ENCODE data around the gene CRYBG1. TPM values are rescaled to one million over a fixed set of nuclear protein-coding genes. Genes with fewer than 3 reads are reported as not detected.

The CRYBG1 gene
- total and polyA plus RNA-seq, 2 of the 13 experiments (the other 11 are each of a cell fraction or from before 2014, with no cell fraction given) = 10.1 to 21.9 TPM

DNA sequence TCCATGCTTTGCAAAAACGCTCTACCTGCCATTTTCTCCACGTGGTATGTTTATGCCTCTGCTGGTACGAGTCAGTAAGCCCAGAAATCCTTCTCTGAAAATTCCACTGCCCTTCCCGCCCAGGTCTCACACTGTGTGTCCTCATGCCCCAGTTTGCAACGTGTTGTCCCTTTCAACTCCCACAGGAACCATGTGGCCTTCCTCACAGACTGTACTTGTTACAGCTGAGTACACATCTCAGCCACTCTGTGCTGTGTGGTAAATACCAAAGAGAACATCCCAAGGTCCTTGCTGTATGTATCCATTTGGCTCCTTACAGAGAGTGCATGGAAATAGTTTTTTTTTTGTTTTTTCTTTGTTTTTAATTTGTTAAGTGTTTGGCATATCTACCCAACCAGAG, 211.9 kb downstream of the CRYBG1 start (continued):
- TF ChIP-seq, protein P1, sequence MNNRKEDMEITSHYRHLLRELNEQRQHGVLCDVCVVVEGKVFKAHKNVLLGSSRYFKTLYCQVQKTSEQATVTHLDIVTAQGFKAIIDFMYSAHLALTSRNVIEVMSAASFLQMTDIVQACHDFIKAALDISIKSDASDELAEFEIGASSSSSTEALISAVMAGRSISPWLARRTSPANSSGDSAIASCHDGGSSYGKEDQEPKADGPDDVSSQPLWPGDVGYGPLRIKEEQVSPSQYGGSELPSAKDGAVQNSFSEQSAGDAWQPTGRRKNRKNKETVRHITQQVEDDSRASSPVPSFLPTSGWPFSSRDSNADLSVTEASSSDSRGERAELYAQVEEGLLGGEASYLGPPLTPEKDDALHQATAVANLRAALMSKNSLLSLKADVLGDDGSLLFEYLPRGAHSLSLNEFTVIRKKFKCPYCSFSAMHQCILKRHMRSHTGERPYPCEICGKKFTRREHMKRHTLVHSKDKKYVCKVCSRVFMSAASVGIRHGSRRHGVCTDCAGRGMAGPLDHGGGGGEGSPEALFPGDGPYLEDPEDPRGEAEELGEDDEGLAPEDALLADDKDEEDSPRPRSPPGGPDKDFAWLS (CRISPR knock-in tag; IDR thresholded peaks at IDR 0.05; ENCODE audit: borderline replicate concordance) = no peak
- TF ChIP-seq SRY (CRISPR knock-in tag; IDR thresholded peaks at IDR 0.05) (no peak), MATR3 (CRISPR knock-in tag; IDR thresholded peaks at IDR 0.05) (no peak), MAZ (IDR thresholded peaks at IDR 0.05; ENCODE audit: borderline replicate concordance, low read depth, low read length) (no peak), MAZ (CRISPR knock-in tag; IDR thresholded peaks at IDR 0.05; ENCODE audit: low read depth) (no peak), MBNL3 (CRISPR knock-in tag; conservative IDR thresholded peaks at IDR 0.05) (no peak), MBD4 (IDR thresholded peaks at IDR 0.05; ENCODE audit: borderline replicate concordance, low read length) (no peak)

DNA sequence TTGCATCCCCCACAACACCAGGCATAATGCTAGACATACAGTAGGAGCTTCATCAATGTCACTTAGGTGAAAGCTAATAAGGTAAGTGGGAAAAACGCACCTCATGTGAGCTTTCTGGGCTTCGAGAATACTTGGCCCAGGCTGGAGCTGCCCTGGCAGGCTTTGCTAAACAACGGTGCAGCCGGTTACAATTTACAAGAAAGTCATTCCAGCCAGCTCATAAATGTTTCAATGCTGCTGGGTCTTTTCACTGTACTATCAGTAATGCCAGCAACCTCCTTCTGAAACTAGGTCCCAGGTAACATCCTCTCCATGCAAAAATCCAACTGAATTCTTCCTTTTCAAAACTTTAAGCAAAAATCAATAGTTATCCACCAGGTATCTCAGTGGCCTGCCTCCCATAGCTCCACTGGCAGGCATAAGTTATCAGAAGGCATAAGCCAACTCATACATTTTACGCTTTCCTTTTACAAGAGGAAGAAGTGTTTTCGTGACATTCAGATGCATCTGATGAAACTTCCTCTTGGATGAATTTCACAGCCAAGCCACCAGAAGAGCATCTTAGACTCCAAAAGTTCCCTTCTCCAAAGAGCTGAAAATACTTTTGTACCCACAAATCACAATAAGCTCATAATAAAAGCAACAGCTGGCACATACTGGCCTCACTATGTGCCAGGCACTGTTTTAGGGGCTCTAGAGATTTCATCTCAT, 212.5 kb downstream of the CRYBG1 start:
- FAIRE-seq = no peak
- Histone ChIP-seq H3K36me3 (replicated peaks in 1 of 2; ENCODE audit: control insufficient read depth in 1 of 2, insufficient read depth in 2 of 2, low read length in 2 of 2) (peaks cover 2 to 17% of the 10 kb centered on the region in 2 experiments; a peak in 4 of 5 replicates), H3K9ac (ENCODE audit: insufficient read depth, low read depth, low read length) (no peak overlapping the region), H3K4me1 (ENCODE audit: insufficient read depth, low read length) (peaks cover 13% of the 10 kb centered on the region), H4K20me1 (ENCODE audit: insufficient read depth, low read length) (no peaks in the 10 kb centered on the region), H3K27me3 (ENCODE audit: control insufficient read depth in 1 of 2, insufficient read depth in 2 of 2, low read length in 2 of 2) (no peaks in the 10 kb centered on the region), H3K4me2 (ENCODE audit: low read depth, low read length) (no peak overlapping the region), H3K4me3 (replicated peaks in 1 of 3; ENCODE audit: insufficient read depth in 1 of 3, low read depth in 2 of 3, low read length in 3 of 3) (no peak overlapping the region), H3K79me2 (ENCODE audit: insufficient read depth, low read length) (no peaks in the 10 kb centered on the region), H2AFZ (ENCODE audit: low read length) (no peak overlapping the region), H3K9me3 (ENCODE audit: low read length) (no peaks in the 10 kb centered on the region), H3K27ac (ENCODE audit: extremely low read length, insufficient read depth, low read length) (no peak overlapping the region)
- in situ Hi-C loops (cut with HindIII; ENCODE audit: extremely low pct_ligation_motif_present, low pct_unique_long_range_greater_than_20kb) = no loop called here
- 96% methylated on average over 5 of the region's 6 CpGs for WGBS (ENCODE audit: low lambda C conversion rate)
- ChIA-PET CTCF (ENCODE audit: low intra/inter-chr PET ratio, low total read pairs) (no interaction called here), POLR2A (no interaction called here)
- no peak for ATAC-seq
- no TSS peak for BruUV-seq (replicated peaks)
- no peak for DNase-seq (ENCODE audit: low spot score)
- no peak for TF ChIP-seq ZNF781 (CRISPR knock-in tag; IDR thresholded peaks at IDR 0.05; ENCODE audit: borderline replicate concordance, not compliant biosample characterization)
- no peak for TF ChIP-seq ZNF543 (CRISPR knock-in tag; IDR thresholded peaks at IDR 0.05)
- TF ChIP-seq, protein P2, sequence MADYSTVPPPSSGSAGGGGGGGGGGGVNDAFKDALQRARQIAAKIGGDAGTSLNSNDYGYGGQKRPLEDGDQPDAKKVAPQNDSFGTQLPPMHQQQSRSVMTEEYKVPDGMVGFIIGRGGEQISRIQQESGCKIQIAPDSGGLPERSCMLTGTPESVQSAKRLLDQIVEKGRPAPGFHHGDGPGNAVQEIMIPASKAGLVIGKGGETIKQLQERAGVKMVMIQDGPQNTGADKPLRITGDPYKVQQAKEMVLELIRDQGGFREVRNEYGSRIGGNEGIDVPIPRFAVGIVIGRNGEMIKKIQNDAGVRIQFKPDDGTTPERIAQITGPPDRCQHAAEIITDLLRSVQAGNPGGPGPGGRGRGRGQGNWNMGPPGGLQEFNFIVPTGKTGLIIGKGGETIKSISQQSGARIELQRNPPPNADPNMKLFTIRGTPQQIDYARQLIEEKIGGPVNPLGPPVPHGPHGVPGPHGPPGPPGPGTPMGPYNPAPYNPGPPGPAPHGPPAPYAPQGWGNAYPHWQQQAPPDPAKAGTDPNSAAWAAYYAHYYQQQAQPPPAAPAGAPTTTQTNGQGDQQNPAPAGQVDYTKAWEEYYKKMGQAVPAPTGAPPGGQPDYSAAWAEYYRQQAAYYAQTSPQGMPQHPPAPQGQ (CRISPR knock-in tag; IDR thresholded peaks at IDR 0.05; ENCODE audit: borderline replicate concordance) = no peak
- no peak for TF ChIP-seq ZNF841 (CRISPR knock-in tag; IDR thresholded peaks at IDR 0.05; ENCODE audit: borderline replicate concordance)
- TF ChIP-seq SRY (CRISPR knock-in tag; IDR thresholded peaks at IDR 0.05) = no peak
- no peak for TF ChIP-seq KAT2B (IDR thresholded peaks at IDR 0.05; ENCODE audit: borderline replicate concordance, low read depth, low read length)
- no peak for TF ChIP-seq ZNF484 (CRISPR knock-in tag; IDR thresholded peaks at IDR 0.05; ENCODE audit: borderline replicate concordance, low read depth)
- intact Hi-C loops (cut with micrococcal nuclease; ENCODE audit: unreplicated experiment) = no loop called here
